Sigmoid colon (tissue), 4 donors: ENCODE data around the gene SLF2.

Experiments
- EP300 ChIP-seq, 4 donors: sonication (generic); formaldehyde crosslinking; IDR thresholded peaks; one replicate each; pipeline ENCODE4 v1.6.1; 2017; ENCODE audit warnings: antibody characterized with exemption in 4 of 4
- POLR2A ChIP-seq, 2 donors: fragments of 450-650 bp; IDR thresholded peaks; one replicate each; pipeline ENCODE4 v1.6.1; 2016; ENCODE audit warnings: antibody characterized with exemption in 2 of 2, mild to moderate bottlenecking in 2 of 2, moderate library complexity in 2 of 2
- POLR2AphosphoS5 ChIP-seq, 4 donors: sonication (generic); formaldehyde crosslinking; IDR thresholded peaks; one replicate each; pipeline ENCODE4 v1.6.1; 2017; ENCODE audit warnings: antibody characterized with exemption in 4 of 4
- TF ChIP-seq, protein P1 (sequence below), 4 experiments: fragments of 450-650 bp in 3 of 4; fragments of 200-600 bp in 1 of 4; IDR thresholded peaks; one replicate each; pipeline ENCODE4 v1.5.1; 2016 to 2019; ENCODE audit warnings: antibody characterized with exemption in 4 of 4, mild to moderate bottlenecking in 3 of 4, moderate library complexity in 2 of 4

DNA sequence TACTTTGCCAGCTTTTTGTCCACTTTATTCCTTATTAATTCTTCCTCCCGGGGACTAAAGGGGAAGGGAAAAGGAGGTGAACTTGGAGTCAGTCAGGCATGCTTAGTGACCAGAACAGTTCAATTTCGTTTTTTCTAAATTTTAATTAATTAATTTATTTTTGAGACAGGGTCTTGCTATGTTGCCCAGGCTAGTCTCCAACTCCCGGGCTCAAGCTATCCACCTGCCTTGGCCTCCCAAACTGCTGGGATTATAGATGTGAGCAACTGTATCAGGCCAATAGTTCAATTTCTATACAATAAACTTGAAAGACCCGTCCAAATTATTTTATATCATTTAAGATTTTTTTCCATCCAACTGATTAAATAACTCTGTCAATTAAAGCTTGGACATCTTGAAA, 1.3 kb upstream of the SLF2 start:
- TF ChIP-seq, protein P1, sequence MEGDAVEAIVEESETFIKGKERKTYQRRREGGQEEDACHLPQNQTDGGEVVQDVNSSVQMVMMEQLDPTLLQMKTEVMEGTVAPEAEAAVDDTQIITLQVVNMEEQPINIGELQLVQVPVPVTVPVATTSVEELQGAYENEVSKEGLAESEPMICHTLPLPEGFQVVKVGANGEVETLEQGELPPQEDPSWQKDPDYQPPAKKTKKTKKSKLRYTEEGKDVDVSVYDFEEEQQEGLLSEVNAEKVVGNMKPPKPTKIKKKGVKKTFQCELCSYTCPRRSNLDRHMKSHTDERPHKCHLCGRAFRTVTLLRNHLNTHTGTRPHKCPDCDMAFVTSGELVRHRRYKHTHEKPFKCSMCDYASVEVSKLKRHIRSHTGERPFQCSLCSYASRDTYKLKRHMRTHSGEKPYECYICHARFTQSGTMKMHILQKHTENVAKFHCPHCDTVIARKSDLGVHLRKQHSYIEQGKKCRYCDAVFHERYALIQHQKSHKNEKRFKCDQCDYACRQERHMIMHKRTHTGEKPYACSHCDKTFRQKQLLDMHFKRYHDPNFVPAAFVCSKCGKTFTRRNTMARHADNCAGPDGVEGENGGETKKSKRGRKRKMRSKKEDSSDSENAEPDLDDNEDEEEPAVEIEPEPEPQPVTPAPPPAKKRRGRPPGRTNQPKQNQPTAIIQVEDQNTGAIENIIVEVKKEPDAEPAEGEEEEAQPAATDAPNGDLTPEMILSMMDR (IDR thresholded peaks at IDR 0.05): no peak
- TF ChIP-seq POLR2A (IDR thresholded peaks at IDR 0.05) (no peak), POLR2AphosphoS5 (IDR thresholded peaks at IDR 0.05) (no peak), EP300 (IDR thresholded peaks at IDR 0.05) (no peak)
